Suprapubic skin (tissue), 3 donors: ENCODE results near the gene LMCD1.

Source experiments
- CTCF ChIP-seq, 2 donors: fragments of 200-600 bp in 1 of 2; fragments of 450-650 bp in 1 of 2; sonication (generic) in 1 of 2; IDR thresholded peaks; one replicate each; pipeline ENCODE4 v1.5.1; 2016 to 2019; ENCODE audit warnings: antibody characterized with exemption in 2 of 2, mild to moderate bottlenecking in 1 of 2, moderate library complexity in 1 of 2
- EP300 ChIP-seq: sonication (generic); formaldehyde crosslinking; IDR thresholded peaks from one replicate; pipeline ENCODE4 v1.6.1; 2017; ENCODE audit warnings: antibody characterized with exemption
- POLR2A ChIP-seq, 2 donors: fragments of 450-650 bp; IDR thresholded peaks; one replicate each; pipeline ENCODE4 v1.6.1; 2017; ENCODE audit warnings: antibody characterized with exemption in 2 of 2, mild to moderate bottlenecking in 2 of 2, moderate library complexity in 2 of 2

GRCh38 chr3:8518138-8518537 is 16.5 kb downstream of the LMCD1 start:
- TF ChIP-seq POLR2A (IDR thresholded peaks at IDR 0.05) (no peak), CTCF (IDR thresholded peaks at IDR 0.05) (no peak), EP300 (no peak)
